Type B pancreatic cell (in vitro differentiated cells): ENCODE data around the gene ACIN1. TPM values are rescaled to one million over a fixed set of nuclear protein-coding genes. Genes with fewer than 3 reads are reported as not detected.
A peak's percentile ranks its signal among the peaks of the same experiment; 100 is the strongest.

Experiments
- DNase-seq: peaks from one replicate; pipeline ENCODE4 v3.0.0; 2021; ENCODE audit warnings: mixed read lengths; ENCODE audit not compliant: unreplicated experiment; ENCODE audit errors: extremely low spot score
- H3K27ac Mint-ChIP-seq: 2 replicates; pipeline ENCODE4 v1.8.0; 2021; ENCODE audit warnings: mild to moderate bottlenecking, mixed read lengths
- H3K27me3 Mint-ChIP-seq: 2 replicates; pipeline ENCODE4 v1.8.0; 2021; ENCODE audit warnings: mixed read lengths
- H3K36me3 Mint-ChIP-seq: 2 replicates; pipeline ENCODE4 v1.8.0; 2021; ENCODE audit warnings: mixed read lengths
- H3K4me1 Mint-ChIP-seq: one replicate; pipeline ENCODE4 v1.8.0; 2021; ENCODE audit warnings: mixed read lengths; ENCODE audit not compliant: unreplicated experiment
- H3K4me3 Mint-ChIP-seq: 2 replicates; pipeline ENCODE4 v1.8.0; 2021; ENCODE audit warnings: mild to moderate bottlenecking, mixed read lengths
- H3K9me3 Mint-ChIP-seq: 2 replicates; pipeline ENCODE4 v1.8.0; 2021; ENCODE audit warnings: mixed read lengths
- total RNA-seq: library from RNA; stranded (reverse); gene quantifications from 2 replicates; pipeline ENCODE4 v1.2.1, GENCODE V29; 2021; ENCODE audit warnings: low replicate concordance
- TF ChIP-seq, protein P1 (sequence below): fragments of 200-600 bp; sonication (generic); conservative IDR thresholded peaks from 2 replicates; pipeline ENCODE4 v1.5.0; 2021; ENCODE audit warnings: antibody characterized with exemption, mild to moderate bottlenecking

Gene ACIN1
- total RNA-seq, 1 donor from 2014 or later: 342 TPM

- H3K4me1 Mint-ChIP-seq: peaks cover 50% of the 10 kb centered on the region
- no peak for DNase-seq
- peak overlapping the region; percentile 10 for H3K4me3 Mint-ChIP-seq
Measured at GRCh38 chr14:23025151-23025814, 69.7 kb downstream of the ACIN1 start.

DNA sequence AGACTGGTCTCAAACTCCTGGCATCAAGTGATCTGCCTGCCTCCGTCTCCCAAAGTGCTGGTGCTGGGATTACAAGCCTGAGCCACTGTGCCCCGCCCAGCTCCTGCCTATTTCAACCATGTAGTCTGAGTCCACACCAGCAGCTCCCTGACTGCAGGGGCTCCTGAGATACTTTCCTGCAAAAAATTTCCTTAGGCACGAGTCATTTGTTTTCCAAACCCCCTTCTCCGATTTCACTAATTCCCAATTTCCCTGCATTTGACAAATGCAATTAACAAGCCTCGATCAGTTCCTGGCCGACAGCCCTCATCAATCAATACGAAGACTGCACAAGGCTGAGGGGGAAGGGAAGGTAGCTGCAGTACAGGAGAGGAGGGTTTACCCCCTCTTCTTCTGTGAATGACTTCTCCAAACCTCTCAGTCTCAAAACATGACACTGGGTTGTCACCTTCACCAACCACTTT, 70.3 kb downstream of the ACIN1 start:
- no peak overlapping the region for H3K4me3 Mint-ChIP-seq
- DNase-seq: no peak
- H3K4me1 Mint-ChIP-seq: peaks cover 50% of the 10 kb centered on the region
- TF ChIP-seq, protein P1, sequence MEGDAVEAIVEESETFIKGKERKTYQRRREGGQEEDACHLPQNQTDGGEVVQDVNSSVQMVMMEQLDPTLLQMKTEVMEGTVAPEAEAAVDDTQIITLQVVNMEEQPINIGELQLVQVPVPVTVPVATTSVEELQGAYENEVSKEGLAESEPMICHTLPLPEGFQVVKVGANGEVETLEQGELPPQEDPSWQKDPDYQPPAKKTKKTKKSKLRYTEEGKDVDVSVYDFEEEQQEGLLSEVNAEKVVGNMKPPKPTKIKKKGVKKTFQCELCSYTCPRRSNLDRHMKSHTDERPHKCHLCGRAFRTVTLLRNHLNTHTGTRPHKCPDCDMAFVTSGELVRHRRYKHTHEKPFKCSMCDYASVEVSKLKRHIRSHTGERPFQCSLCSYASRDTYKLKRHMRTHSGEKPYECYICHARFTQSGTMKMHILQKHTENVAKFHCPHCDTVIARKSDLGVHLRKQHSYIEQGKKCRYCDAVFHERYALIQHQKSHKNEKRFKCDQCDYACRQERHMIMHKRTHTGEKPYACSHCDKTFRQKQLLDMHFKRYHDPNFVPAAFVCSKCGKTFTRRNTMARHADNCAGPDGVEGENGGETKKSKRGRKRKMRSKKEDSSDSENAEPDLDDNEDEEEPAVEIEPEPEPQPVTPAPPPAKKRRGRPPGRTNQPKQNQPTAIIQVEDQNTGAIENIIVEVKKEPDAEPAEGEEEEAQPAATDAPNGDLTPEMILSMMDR: no peak
- H3K27ac Mint-ChIP-seq: peak overlapping the region; percentile 1
- no peaks in the 10 kb centered on the region for H3K9me3 Mint-ChIP-seq
- H3K27me3 Mint-ChIP-seq: no peaks in the 10 kb centered on the region
- peaks cover 33% of the 10 kb centered on the region for H3K36me3 Mint-ChIP-seq

More at GRCh38 chr14:23025151-23025814, 69.7 kb downstream of the ACIN1 start:
- TF ChIP-seq, protein P1: no peak
- Mint-ChIP-seq H3K9me3 (no peaks in the 10 kb centered on the region), H3K36me3 (peaks cover 33% of the 10 kb centered on the region), H3K27ac (peak overlapping the region; percentile 1), H3K27me3 (no peaks in the 10 kb centered on the region)

- H3K4me1 Mint-ChIP-seq: peaks cover 50% of the 10 kb centered on the region
- H3K36me3 Mint-ChIP-seq: peaks cover 26% of the 10 kb centered on the region
Measured at GRCh38 chr14:23023795-23024152, 71.2 kb downstream of the ACIN1 start.

GRCh38 chr14:23023022-23023794, 71.7 kb downstream of the ACIN1 start:
- peaks cover 50% of the 10 kb centered on the region for H3K4me1 Mint-ChIP-seq
- TF ChIP-seq, protein P1: no peak
- no peaks in the 10 kb centered on the region for H3K27me3 Mint-ChIP-seq
- H3K4me3 Mint-ChIP-seq: no peak overlapping the region
- no peaks in the 10 kb centered on the region for H3K9me3 Mint-ChIP-seq
- peaks cover 24% of the 10 kb centered on the region for H3K36me3 Mint-ChIP-seq
- no peak overlapping the region for H3K27ac Mint-ChIP-seq
- DNase-seq: no peak

More at GRCh38 chr14:23023795-23024152, 71.2 kb downstream of the ACIN1 start:
- TF ChIP-seq, protein P1: no peak
- Mint-ChIP-seq H3K4me3 (no peak overlapping the region), H3K27ac (no peak overlapping the region), H3K9me3 (no peaks in the 10 kb centered on the region), H3K27me3 (no peaks in the 10 kb centered on the region)
- no peak for DNase-seq

GRCh38 chr14:23021889-23022442, 73.0 kb downstream of the ACIN1 start:
- no peak overlapping the region for H3K27ac Mint-ChIP-seq
- peaks cover 47% of the 10 kb centered on the region for H3K4me1 Mint-ChIP-seq
- TF ChIP-seq, protein P1: no peak

More at GRCh38 chr14:23021889-23022442, 73.0 kb downstream of the ACIN1 start:
- Mint-ChIP-seq H3K36me3 (peaks cover 19% of the 10 kb centered on the region), H3K9me3 (no peaks in the 10 kb centered on the region), H3K27me3 (no peaks in the 10 kb centered on the region), H3K4me3 (no peak overlapping the region)
- no peak for DNase-seq
